DOHH2 (cell line): ENCODE results near the gene ANKRD6.

Experiments used
- H3F3A ChIP-seq: fragments of 200-600 bp; sonication (generic), shearing (Covaris generic); 2 replicates; pipeline ENCODE4 v1.6.0; 2016; ENCODE audit warnings: antibody characterized with exemption, mild to moderate bottlenecking; ENCODE audit not compliant: control insufficient read depth, insufficient read depth
- H3K27ac ChIP-seq: fragments of 200-600 bp; sonication (generic); 2 replicates; pipeline ENCODE4 v1.5.1; 2014; ENCODE audit warnings: low read depth, mild to moderate bottlenecking, low read length, moderate library complexity
- H3K27me3 ChIP-seq: fragments of 200-600 bp; sonication (generic); 2 replicates; pipeline ENCODE4 v1.6.1; 2014; ENCODE audit warnings: mild to moderate bottlenecking, low read length, mixed read lengths; ENCODE audit not compliant: control insufficient read depth
- H3K36me3 ChIP-seq: fragments of 200-600 bp; sonication (generic); 2 replicates; pipeline ENCODE4 v1.6.1; 2014; ENCODE audit warnings: mild to moderate bottlenecking, low read length, moderate library complexity, mixed read lengths; ENCODE audit not compliant: control insufficient read depth
- H3K4me1 ChIP-seq: fragments of 200-600 bp; sonication (generic); 2 replicates; pipeline ENCODE4 v1.6.1; 2014; ENCODE audit warnings: mild to moderate bottlenecking, low read length, mixed read lengths; ENCODE audit not compliant: control insufficient read depth
- H3K4me2 ChIP-seq: fragments of 200-600 bp; sonication (generic); 2 replicates; pipeline ENCODE4 v1.6.0; 2014; ENCODE audit warnings: mild to moderate bottlenecking, low read length, moderate library complexity
- H3K4me3 ChIP-seq: fragments of 200-600 bp; sonication (generic); 2 replicates; pipeline ENCODE4 v1.5.1; 2014; ENCODE audit warnings: mild to moderate bottlenecking, low read length, mixed read lengths
- H3K79me2 ChIP-seq: fragments of 200-600 bp; sonication (generic); 2 replicates; pipeline ENCODE4 v1.6.1; 2014; ENCODE audit warnings: mild to moderate bottlenecking, low read length, mixed read lengths; ENCODE audit not compliant: control insufficient read depth
- H3K9me2 ChIP-seq: fragments of 200-600 bp; sonication (generic); replicated peaks from 2 replicates; pipeline ENCODE4 v1.6.1; 2014; ENCODE audit warnings: mild to moderate bottlenecking, low read length, mixed read lengths; ENCODE audit not compliant: control insufficient read depth
- H3K9me3 ChIP-seq: fragments of 200-600 bp; sonication (generic); 2 replicates; pipeline ENCODE4 v1.6.1; 2014; ENCODE audit warnings: antibody characterized with exemption, low read length, mixed read lengths; ENCODE audit not compliant: control insufficient read depth, insufficient read depth
- H4K20me1 ChIP-seq: fragments of 200-600 bp; sonication (generic); 2 replicates; pipeline ENCODE4 v1.6.0; 2014; ENCODE audit warnings: low read depth, mild to moderate bottlenecking, antibody characterized with exemption, low read length, moderate library complexity; ENCODE audit not compliant: control insufficient read depth, insufficient read depth
- EZH2phosphoT487 ChIP-seq: fragments of 200-600 bp; sonication (generic); IDR thresholded peaks from 2 replicates; pipeline ENCODE4 v1.6.1; 2017; ENCODE audit warnings: borderline replicate concordance, mild to moderate bottlenecking, antibody characterized with exemption, low read length, moderate library complexity, mixed read lengths
- TF ChIP-seq, protein P1 (sequence below): fragments of 200-600 bp; sonication (generic); IDR thresholded peaks from one replicate; pipeline ENCODE4 v1.5.1; 2014; ENCODE audit warnings: antibody characterized with exemption, mild to moderate bottlenecking, low read depth, low read length; ENCODE audit not compliant: poor library complexity, severe bottlenecking

ANKRD6 gene

GRCh38 chr6:89566008-89566800, 133.3 kb downstream of the ANKRD6 start:
- Histone ChIP-seq H3K4me3 (no peak overlapping the region), H3K27ac (no peak overlapping the region), H3K79me2 (no peaks in the 10 kb centered on the region), H3F3A (no peaks in the 10 kb centered on the region), H3K9me3 (no peaks in the 10 kb centered on the region), H3K36me3 (no peaks in the 10 kb centered on the region), H3K4me2 (no peak overlapping the region), H3K4me1 (no peaks in the 10 kb centered on the region), H3K27me3 (peaks cover 32% of the 10 kb centered on the region; the same call in 1 of the 2 replicates), H4K20me1 (no peaks in the 10 kb centered on the region), H3K9me2 (no peaks in the 10 kb centered on the region)
- TF ChIP-seq, protein P1, sequence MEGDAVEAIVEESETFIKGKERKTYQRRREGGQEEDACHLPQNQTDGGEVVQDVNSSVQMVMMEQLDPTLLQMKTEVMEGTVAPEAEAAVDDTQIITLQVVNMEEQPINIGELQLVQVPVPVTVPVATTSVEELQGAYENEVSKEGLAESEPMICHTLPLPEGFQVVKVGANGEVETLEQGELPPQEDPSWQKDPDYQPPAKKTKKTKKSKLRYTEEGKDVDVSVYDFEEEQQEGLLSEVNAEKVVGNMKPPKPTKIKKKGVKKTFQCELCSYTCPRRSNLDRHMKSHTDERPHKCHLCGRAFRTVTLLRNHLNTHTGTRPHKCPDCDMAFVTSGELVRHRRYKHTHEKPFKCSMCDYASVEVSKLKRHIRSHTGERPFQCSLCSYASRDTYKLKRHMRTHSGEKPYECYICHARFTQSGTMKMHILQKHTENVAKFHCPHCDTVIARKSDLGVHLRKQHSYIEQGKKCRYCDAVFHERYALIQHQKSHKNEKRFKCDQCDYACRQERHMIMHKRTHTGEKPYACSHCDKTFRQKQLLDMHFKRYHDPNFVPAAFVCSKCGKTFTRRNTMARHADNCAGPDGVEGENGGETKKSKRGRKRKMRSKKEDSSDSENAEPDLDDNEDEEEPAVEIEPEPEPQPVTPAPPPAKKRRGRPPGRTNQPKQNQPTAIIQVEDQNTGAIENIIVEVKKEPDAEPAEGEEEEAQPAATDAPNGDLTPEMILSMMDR: no peak
- no peak for TF ChIP-seq EZH2phosphoT487

- H3K9me2 ChIP-seq: no peaks in the 10 kb centered on the region
- H3K4me3 ChIP-seq: no peak overlapping the region
- TF ChIP-seq, protein P1: no peak
- TF ChIP-seq EZH2phosphoT487: no peak
- no peaks in the 10 kb centered on the region for H3K9me3 ChIP-seq
- H3F3A ChIP-seq: no peaks in the 10 kb centered on the region
- H3K4me2 ChIP-seq: no peak overlapping the region
- no peaks in the 10 kb centered on the region for H3K79me2 ChIP-seq
- no peak overlapping the region for H3K27ac ChIP-seq
- no peaks in the 10 kb centered on the region for H4K20me1 ChIP-seq
- no peaks in the 10 kb centered on the region for H3K4me1 ChIP-seq
- peaks cover 28% of the 10 kb centered on the region for H3K27me3 ChIP-seq
- no peaks in the 10 kb centered on the region for H3K36me3 ChIP-seq
Observed at GRCh38 chr6:89566930-89567629, 134.1 kb downstream of the ANKRD6 start.

DNA sequence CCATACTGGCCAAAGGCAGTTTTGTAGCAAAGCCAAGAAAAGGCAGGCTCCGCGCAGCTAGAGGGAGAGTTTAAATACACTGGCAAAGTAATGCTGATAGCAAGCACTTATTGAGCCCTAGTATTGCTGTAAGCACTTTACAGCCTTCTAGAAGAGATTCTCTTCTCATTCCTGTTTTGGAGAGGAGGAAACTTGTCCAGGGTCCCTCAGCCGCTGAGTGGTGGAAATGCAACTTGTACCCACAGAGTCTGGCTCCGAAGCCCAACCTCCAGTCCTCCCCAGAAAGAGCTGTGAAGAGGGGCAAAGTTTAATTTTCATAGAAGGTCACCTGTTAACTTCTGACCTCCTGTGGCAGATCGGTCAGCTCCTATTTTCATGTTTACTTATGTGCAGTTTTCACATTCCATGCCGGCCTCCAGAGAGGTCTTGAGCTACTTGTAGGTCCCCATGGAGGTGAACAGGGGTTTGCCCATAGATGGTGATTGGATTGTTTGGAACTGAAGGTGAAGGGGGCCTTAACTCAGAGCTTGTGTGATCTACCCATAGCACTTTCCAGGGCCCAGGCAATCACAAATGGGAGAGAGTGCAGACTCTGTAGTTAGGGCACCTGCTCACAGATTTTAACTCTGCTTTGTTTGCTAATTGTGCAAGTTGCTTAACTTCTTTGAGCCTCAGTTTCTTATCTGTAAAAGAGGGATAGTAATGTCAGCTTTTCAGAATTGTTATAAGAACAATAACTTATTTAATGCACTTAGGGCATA, 134.9 kb downstream of the ANKRD6 start:
- Histone ChIP-seq H3K9me2 (no peaks in the 10 kb centered on the region), H3K4me3 (no peak overlapping the region), H3K79me2 (no peaks in the 10 kb centered on the region), H3K27ac (no peak overlapping the region), H3F3A (no peaks in the 10 kb centered on the region), H3K9me3 (no peaks in the 10 kb centered on the region), H3K4me1 (no peaks in the 10 kb centered on the region), H3K27me3 (peaks cover 24% of the 10 kb centered on the region), H3K4me2 (no peak overlapping the region), H4K20me1 (no peaks in the 10 kb centered on the region), H3K36me3 (no peaks in the 10 kb centered on the region)
- no peak for TF ChIP-seq EZH2phosphoT487
- TF ChIP-seq, protein P1: no peak
